ENCODE measurements around the gene PKDCC. TPM values are rescaled to one million over a fixed set of nuclear protein-coding genes. Genes with fewer than 3 reads are reported as not detected.
"Not testable (repeated sequence)": the region's sequence is repeated elsewhere in the genome, so short reads cannot be mapped to it uniquely, and the experiment has no call there.

PKDCC gene
- total and polyA plus RNA-seq, 7 experiments from 2014 or later: not detected

- H3K9me3 ChIP-seq (ENCODE audit: control insufficient read depth in 2 of 3, low read length in 3 of 3); H3K4me3 ChIP-seq (ENCODE audit: low read length); H3K27me3 ChIP-seq (ENCODE audit: control insufficient read depth in 2 of 2, insufficient read depth in 2 of 2, low read length in 2 of 2); H3K27ac ChIP-seq (ENCODE audit: low read depth, low read length); H3K36me3 ChIP-seq (ENCODE audit: control insufficient read depth in 2 of 3, insufficient read depth in 3 of 3, low read length in 3 of 3); H3K36me3 Mint-ChIP-seq; H3K4me1 ChIP-seq (ENCODE audit: control insufficient read depth in 2 of 2, insufficient read depth in 2 of 2, low read length in 2 of 2); intact Hi-C loops (cut with micrococcal nuclease); ATAC-seq; POLR2A ChIA-PET; H3K9me3 Mint-ChIP-seq; H3K4me3 Mint-ChIP-seq; H3K4me1 Mint-ChIP-seq; CTCF ChIA-PET; DNase-seq; H3K27ac Mint-ChIP-seq: not testable (repeated sequence)
- H3K27me3 Mint-ChIP-seq: peaks cover 19 to 33% (median 27%) of the 10 kb centered on the region in 5 donors
Observed at GRCh38 chr2:42065753-42066152, 17.9 kb downstream of the PKDCC start.

- H3K27me3 ChIP-seq (ENCODE audit: control insufficient read depth in 2 of 2, insufficient read depth in 2 of 2, low read length in 2 of 2); H3K27ac ChIP-seq (ENCODE audit: low read depth, low read length); H3K36me3 ChIP-seq (ENCODE audit: control insufficient read depth in 2 of 3, insufficient read depth in 3 of 3, low read length in 3 of 3); H3K9me3 ChIP-seq (ENCODE audit: control insufficient read depth in 2 of 3, low read length in 3 of 3); H3K27ac Mint-ChIP-seq; H3K36me3 Mint-ChIP-seq; H3K4me1 Mint-ChIP-seq; ATAC-seq; H3K4me3 Mint-ChIP-seq; H3K9me3 Mint-ChIP-seq; DNase-seq; intact Hi-C loops (cut with micrococcal nuclease); H3K4me3 ChIP-seq (ENCODE audit: low read length); H3K4me1 ChIP-seq (ENCODE audit: control insufficient read depth in 2 of 2, insufficient read depth in 2 of 2, low read length in 2 of 2); CTCF ChIA-PET: not testable (repeated sequence)
- peaks cover 19 to 33% (median 27%) of the 10 kb centered on the region in 5 donors for H3K27me3 Mint-ChIP-seq
- POLR2A ChIA-PET: interaction anchor here (0.5 kb wide), 1 partner anchor 233 kb away, joined by 3 read pairs; no protein-coding TSS in a partner anchor
Observed at GRCh38 chr2:42067001-42067400, 19.2 kb downstream of the PKDCC start.

GRCh38 chr2:42067521-42067920 is 19.7 kb downstream of the PKDCC start:
- Histone ChIP-seq H3K36me3 (ENCODE audit: control insufficient read depth in 2 of 3, insufficient read depth in 3 of 3, low read length in 3 of 3) (no peaks in the 10 kb centered on the region), H3K27me3 (ENCODE audit: control insufficient read depth in 2 of 2, insufficient read depth in 2 of 2, low read length in 2 of 2) (peaks cover 0 to 9% of the 10 kb centered on the region in 2 donors), H3K27ac (ENCODE audit: low read depth, low read length) (no peak overlapping the region), H3K9me3 (ENCODE audit: control insufficient read depth in 2 of 3, low read length in 3 of 3) (no peaks in the 10 kb centered on the region), H3K4me3 (ENCODE audit: low read length) (no peak overlapping the region), H3K4me1 (ENCODE audit: control insufficient read depth in 2 of 2, insufficient read depth in 2 of 2, low read length in 2 of 2) (no peaks in the 10 kb centered on the region)
- H3K27me3 Mint-ChIP-seq: peaks cover 19 to 33% (median 27%) of the 10 kb centered on the region in 5 donors
- peaks cover 0 to 2% (median 0%) of the 10 kb centered on the region in 11 donors for H3K9me3 Mint-ChIP-seq
- intact Hi-C loops (cut with micrococcal nuclease): no loop called here
- peaks cover 0 to 3% (median 0%) of the 10 kb centered on the region in 7 donors for H3K4me1 Mint-ChIP-seq
- ATAC-seq (no peak), DNase-seq (no peak)
- H3K36me3 Mint-ChIP-seq: peaks cover 0 to 3% (median 0%) of the 10 kb centered on the region in 5 donors
- CTCF ChIA-PET: no interaction called here
- no peak overlapping the region for H3K27ac Mint-ChIP-seq
- no peak overlapping the region for H3K4me3 Mint-ChIP-seq
- POLR2A ChIA-PET: no interaction called here

- Histone ChIP-seq H3K27ac (ENCODE audit: low read depth, low read length) (no peak overlapping the region), H3K36me3 (ENCODE audit: control insufficient read depth in 2 of 3, insufficient read depth in 3 of 3, low read length in 3 of 3) (no peaks in the 10 kb centered on the region), H3K4me3 (ENCODE audit: low read length) (no peak overlapping the region), H3K9me3 (ENCODE audit: control insufficient read depth in 2 of 3, low read length in 3 of 3) (no peaks in the 10 kb centered on the region), H3K4me1 (ENCODE audit: control insufficient read depth in 2 of 2, insufficient read depth in 2 of 2, low read length in 2 of 2) (no peaks in the 10 kb centered on the region), H3K27me3 (ENCODE audit: control insufficient read depth in 2 of 2, insufficient read depth in 2 of 2, low read length in 2 of 2) (peaks cover 0 to 9% of the 10 kb centered on the region in 2 donors)
- ATAC-seq (no peak), DNase-seq (no peak)
- POLR2A ChIA-PET: no interaction called here
- peaks cover 16 to 33% (median 23%) of the 10 kb centered on the region in 5 donors for H3K27me3 Mint-ChIP-seq
- intact Hi-C loops (cut with micrococcal nuclease): no loop called here
- no peak overlapping the region for H3K4me3 Mint-ChIP-seq
- CTCF ChIA-PET: interaction anchor here (0.6 kb wide), 1 partner anchor 183 kb away, joined by 8 read pairs; no protein-coding TSS in a partner anchor
- peaks cover 0 to 3% (median 0%) of the 10 kb centered on the region in 7 donors for H3K4me1 Mint-ChIP-seq
- no peak overlapping the region for H3K27ac Mint-ChIP-seq
- peaks cover 0 to 2% (median 0%) of the 10 kb centered on the region in 11 donors for H3K9me3 Mint-ChIP-seq
- H3K36me3 Mint-ChIP-seq: peaks cover 0 to 3% (median 0%) of the 10 kb centered on the region in 5 donors
Observed at GRCh38 chr2:42068571-42069178, 20.9 kb downstream of the PKDCC start.

- POLR2A ChIA-PET: no interaction called here
- H3K27me3 Mint-ChIP-seq: peaks cover 12 to 33% (median 27%) of the 10 kb centered on the region in 5 donors
- H3K9me3 Mint-ChIP-seq: peaks cover 0 to 2% (median 0%) of the 10 kb centered on the region in 11 donors
- DNase-seq: no peak
- Histone ChIP-seq H3K27me3 (ENCODE audit: control insufficient read depth in 2 of 2, insufficient read depth in 2 of 2, low read length in 2 of 2) (peaks cover 0 to 9% of the 10 kb centered on the region in 2 donors), H3K4me3 (ENCODE audit: low read length) (no peak overlapping the region), H3K27ac (ENCODE audit: low read depth, low read length) (no peak overlapping the region), H3K4me1 (ENCODE audit: control insufficient read depth in 2 of 2, insufficient read depth in 2 of 2, low read length in 2 of 2) (no peaks in the 10 kb centered on the region), H3K36me3 (ENCODE audit: control insufficient read depth in 2 of 3, insufficient read depth in 3 of 3, low read length in 3 of 3) (no peaks in the 10 kb centered on the region), H3K9me3 (ENCODE audit: control insufficient read depth in 2 of 3, low read length in 3 of 3) (no peaks in the 10 kb centered on the region)
- CTCF ChIA-PET: no interaction called here
- H3K4me3 Mint-ChIP-seq: no peak overlapping the region
- no peak overlapping the region for H3K27ac Mint-ChIP-seq
- ATAC-seq: no peak
- H3K4me1 Mint-ChIP-seq: peaks cover 0 to 3% (median 0%) of the 10 kb centered on the region in 7 donors
- intact Hi-C loops (cut with micrococcal nuclease): no loop called here
- peaks cover 0 to 3% (median 0%) of the 10 kb centered on the region in 5 donors for H3K36me3 Mint-ChIP-seq
Observed at GRCh38 chr2:42069568-42069967, 21.7 kb downstream of the PKDCC start.

- intact Hi-C loops (cut with micrococcal nuclease): no loop called here
- ChIA-PET POLR2A (interaction anchor here (0.6 kb wide), 2 partner anchors 9 to 258 kb away, joined by 3 to 4 read pairs; no protein-coding TSS in a partner anchor), CTCF (no interaction called here)
- H3K4me1 ChIP-seq (ENCODE audit: control insufficient read depth in 2 of 2, insufficient read depth in 2 of 2, low read length in 2 of 2): no peaks in the 10 kb centered on the region
- H3K36me3 ChIP-seq (ENCODE audit: control insufficient read depth in 2 of 3, insufficient read depth in 3 of 3, low read length in 3 of 3): no peaks in the 10 kb centered on the region
- no peak overlapping the region for H3K4me3 Mint-ChIP-seq
- H3K27ac Mint-ChIP-seq: no peak overlapping the region
- peaks cover 0 to 3% (median 0%) of the 10 kb centered on the region in 5 donors for H3K36me3 Mint-ChIP-seq
- H3K9me3 ChIP-seq (ENCODE audit: control insufficient read depth in 2 of 3, low read length in 3 of 3): no peaks in the 10 kb centered on the region
- peaks cover 0 to 9% of the 10 kb centered on the region in 2 donors for H3K27me3 ChIP-seq (ENCODE audit: control insufficient read depth in 2 of 2, insufficient read depth in 2 of 2, low read length in 2 of 2)
- DNase-seq (no peak), ATAC-seq (no peak)
- no peak overlapping the region for H3K27ac ChIP-seq (ENCODE audit: low read depth, low read length)
- H3K4me3 ChIP-seq (ENCODE audit: low read length): no peak overlapping the region
- peaks cover 0 to 4% (median 0%) of the 10 kb centered on the region in 11 donors for H3K9me3 Mint-ChIP-seq
- H3K27me3 Mint-ChIP-seq: peaks cover 12 to 32% (median 27%) of the 10 kb centered on the region in 5 donors
- peaks cover 0 to 3% (median 0%) of the 10 kb centered on the region in 7 donors for H3K4me1 Mint-ChIP-seq
Observed at GRCh38 chr2:42071791-42072190, 24.0 kb downstream of the PKDCC start.

All from naive thymus-derived CD4-positive, alpha-beta T cell (primary cell).